ENCODE results near the gene PRLR. TPM values are rescaled to one million over a fixed set of nuclear protein-coding genes. Genes with fewer than 3 reads are reported as not detected.

The PRLR gene
- total RNA-seq, 1 donor from 2014 or later = 0.93 TPM

DNA sequence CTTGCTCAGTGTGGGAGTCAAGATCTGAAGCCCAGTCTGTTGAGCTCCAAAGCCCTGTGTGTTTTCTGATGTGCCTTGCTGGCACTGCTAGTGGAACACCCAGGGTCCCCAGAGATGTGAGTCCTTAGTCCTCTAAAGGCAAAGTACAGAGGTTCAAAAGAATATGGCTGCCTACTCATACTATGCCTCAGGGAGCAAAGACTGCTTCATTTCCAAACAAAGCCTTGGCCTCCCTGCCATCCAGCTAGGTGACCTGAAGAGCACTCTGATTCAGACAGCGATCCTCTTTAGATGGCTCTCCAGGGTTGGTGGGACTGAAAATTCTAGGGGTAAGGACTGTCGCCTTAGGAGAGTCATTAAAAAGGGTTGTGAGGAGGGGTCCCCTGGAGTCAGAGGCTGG, 2.0 kb downstream of the PRLR start:
- no peak overlapping the region for H2AFZ ChIP-seq (ENCODE audit: low read depth, low read length)
- no peaks in the 10 kb centered on the region for H3K79me2 ChIP-seq (ENCODE audit: insufficient read depth, low read length)
- Mint-ChIP-seq H3K27ac (ENCODE audit: unreplicated experiment) (no peak overlapping the region), H3K4me3 (ENCODE audit: unreplicated experiment) (no peak overlapping the region), H3K4me1 (ENCODE audit: low read depth, unreplicated experiment) (no peaks in the 10 kb centered on the region), H3K36me3 (ENCODE audit: low read depth, unreplicated experiment) (no peaks in the 10 kb centered on the region), H3K9me3 (ENCODE audit: unreplicated experiment) (peaks cover 2% of the 10 kb centered on the region), H3K27me3 (ENCODE audit: low read depth, unreplicated experiment) (peaks cover 42% of the 10 kb centered on the region)
- no peaks in the 10 kb centered on the region for H3K36me3 ChIP-seq (ENCODE audit: insufficient read depth, low read length)
- H3K27me3 ChIP-seq (ENCODE audit: insufficient read depth, low read length) = peaks cover 46% of the 10 kb centered on the region
- H3K9me3 ChIP-seq (ENCODE audit: insufficient read depth, low read depth, low read length) = no peaks in the 10 kb centered on the region
- no peak overlapping the region for H3K4me2 ChIP-seq (ENCODE audit: low read length)
- no peak for FAIRE-seq
- no peak overlapping the region for H3K9ac ChIP-seq (ENCODE audit: low read length)
- no peak overlapping the region for H3K4me3 ChIP-seq (ENCODE audit: insufficient read depth, low read depth, low read length)
- no peaks in the 10 kb centered on the region for H4K20me1 ChIP-seq (ENCODE audit: insufficient read depth, low read length)
- peaks cover 7% of the 10 kb centered on the region for H3K4me1 ChIP-seq (ENCODE audit: insufficient read depth, low read length)
- no peak overlapping the region for H3K27ac ChIP-seq (ENCODE audit: low read depth, low read length)
- no peak for TF ChIP-seq EZH2 (IDR thresholded peaks at IDR 0.05; ENCODE audit: insufficient read depth, low read length)
- TF ChIP-seq, protein P1, sequence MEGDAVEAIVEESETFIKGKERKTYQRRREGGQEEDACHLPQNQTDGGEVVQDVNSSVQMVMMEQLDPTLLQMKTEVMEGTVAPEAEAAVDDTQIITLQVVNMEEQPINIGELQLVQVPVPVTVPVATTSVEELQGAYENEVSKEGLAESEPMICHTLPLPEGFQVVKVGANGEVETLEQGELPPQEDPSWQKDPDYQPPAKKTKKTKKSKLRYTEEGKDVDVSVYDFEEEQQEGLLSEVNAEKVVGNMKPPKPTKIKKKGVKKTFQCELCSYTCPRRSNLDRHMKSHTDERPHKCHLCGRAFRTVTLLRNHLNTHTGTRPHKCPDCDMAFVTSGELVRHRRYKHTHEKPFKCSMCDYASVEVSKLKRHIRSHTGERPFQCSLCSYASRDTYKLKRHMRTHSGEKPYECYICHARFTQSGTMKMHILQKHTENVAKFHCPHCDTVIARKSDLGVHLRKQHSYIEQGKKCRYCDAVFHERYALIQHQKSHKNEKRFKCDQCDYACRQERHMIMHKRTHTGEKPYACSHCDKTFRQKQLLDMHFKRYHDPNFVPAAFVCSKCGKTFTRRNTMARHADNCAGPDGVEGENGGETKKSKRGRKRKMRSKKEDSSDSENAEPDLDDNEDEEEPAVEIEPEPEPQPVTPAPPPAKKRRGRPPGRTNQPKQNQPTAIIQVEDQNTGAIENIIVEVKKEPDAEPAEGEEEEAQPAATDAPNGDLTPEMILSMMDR (IDR thresholded peaks at IDR 0.05; ENCODE audit: insufficient read depth, low read depth, low read length) = no peak
- no peak for DNase-seq (ENCODE audit: low read depth)

DNA sequence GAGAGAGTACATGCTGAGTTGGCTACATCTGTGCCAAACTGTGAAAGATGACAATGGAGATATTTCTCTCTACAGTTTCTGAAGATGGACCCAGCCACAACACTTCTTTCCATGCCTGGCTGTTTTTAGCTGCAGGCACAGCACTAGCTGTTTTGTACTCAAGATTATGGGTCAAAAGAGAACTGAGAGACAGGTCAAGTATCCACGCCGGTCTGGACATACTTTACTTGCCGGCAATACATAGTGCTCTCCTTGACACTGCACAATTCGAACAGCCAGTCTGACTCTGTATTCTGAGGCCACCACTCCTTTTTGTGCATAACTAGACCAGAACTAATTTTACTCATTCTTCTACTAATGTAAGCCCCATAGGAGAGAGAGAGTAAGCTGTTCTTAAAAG, 2.6 kb downstream of the PRLR start:
- Histone ChIP-seq H3K4me1 (ENCODE audit: insufficient read depth, low read length) (peaks cover 7% of the 10 kb centered on the region), H3K79me2 (ENCODE audit: insufficient read depth, low read length) (no peaks in the 10 kb centered on the region), H3K4me3 (ENCODE audit: insufficient read depth, low read depth, low read length) (no peak overlapping the region), H3K36me3 (ENCODE audit: insufficient read depth, low read length) (no peaks in the 10 kb centered on the region), H3K27ac (ENCODE audit: low read depth, low read length) (no peak overlapping the region), H4K20me1 (ENCODE audit: insufficient read depth, low read length) (no peaks in the 10 kb centered on the region), H3K27me3 (ENCODE audit: insufficient read depth, low read length) (peaks cover 46% of the 10 kb centered on the region), H3K9me3 (ENCODE audit: insufficient read depth, low read depth, low read length) (no peaks in the 10 kb centered on the region), H3K9ac (ENCODE audit: low read length) (no peak overlapping the region), H3K4me2 (ENCODE audit: low read length) (no peak overlapping the region), H2AFZ (ENCODE audit: low read depth, low read length) (no peak overlapping the region)
- TF ChIP-seq, protein P1 (IDR thresholded peaks at IDR 0.05; ENCODE audit: insufficient read depth, low read depth, low read length) = no peak
- no peak for TF ChIP-seq EZH2 (IDR thresholded peaks at IDR 0.05; ENCODE audit: insufficient read depth, low read length)
- Mint-ChIP-seq H3K27ac (ENCODE audit: unreplicated experiment) (no peak overlapping the region), H3K4me3 (ENCODE audit: unreplicated experiment) (no peak overlapping the region), H3K27me3 (ENCODE audit: low read depth, unreplicated experiment) (peaks cover 37% of the 10 kb centered on the region), H3K36me3 (ENCODE audit: low read depth, unreplicated experiment) (no peaks in the 10 kb centered on the region), H3K4me1 (ENCODE audit: low read depth, unreplicated experiment) (no peaks in the 10 kb centered on the region), H3K9me3 (ENCODE audit: unreplicated experiment) (peaks cover under 1% of the 10 kb centered on the region)
- FAIRE-seq = no peak
- DNase-seq (ENCODE audit: low read depth) = no peak

DNA sequence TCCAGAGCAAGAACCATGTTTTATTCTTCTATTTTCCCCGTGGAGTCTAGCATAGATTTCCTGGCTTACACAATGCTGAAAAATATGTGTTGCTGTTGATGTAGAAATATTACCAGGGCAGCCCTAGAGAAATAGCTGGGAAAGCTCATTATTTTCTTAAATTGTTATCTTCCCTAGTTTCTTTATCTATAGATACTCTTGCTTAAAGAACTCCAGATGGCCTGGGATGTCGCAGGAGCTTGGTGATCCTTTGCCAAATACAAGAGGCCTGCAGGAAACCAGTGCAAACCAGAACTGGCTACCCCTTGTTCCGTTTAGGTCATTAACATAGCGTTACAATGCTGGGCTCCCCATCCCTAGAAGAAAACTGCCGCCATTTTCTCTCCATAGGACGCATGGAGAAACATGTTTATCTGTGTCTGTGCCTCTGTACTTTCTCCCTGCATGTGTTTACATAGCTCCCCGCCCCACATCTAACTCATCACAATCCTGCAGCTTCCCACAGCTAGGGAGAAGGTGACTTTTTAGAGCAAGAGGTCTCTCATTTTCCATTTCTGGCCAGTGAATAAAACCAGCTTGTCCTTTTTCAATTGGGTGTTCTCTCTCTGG, 6.4 kb downstream of the PRLR start:
- no peak overlapping the region for H3K4me3 Mint-ChIP-seq (ENCODE audit: unreplicated experiment)
- DNase-seq (ENCODE audit: low read depth) = no peak
- H4K20me1 ChIP-seq (ENCODE audit: insufficient read depth, low read length) = no peaks in the 10 kb centered on the region
- no peaks in the 10 kb centered on the region for H3K4me1 ChIP-seq (ENCODE audit: insufficient read depth, low read length)
- H3K27me3 Mint-ChIP-seq (ENCODE audit: low read depth, unreplicated experiment) = peaks cover 23% of the 10 kb centered on the region
- TF ChIP-seq EZH2 (IDR thresholded peaks at IDR 0.05; ENCODE audit: insufficient read depth, low read length) = no peak
- TF ChIP-seq, protein P1 (IDR thresholded peaks at IDR 0.05; ENCODE audit: insufficient read depth, low read depth, low read length) = no peak
- no peak overlapping the region for H3K27ac Mint-ChIP-seq (ENCODE audit: unreplicated experiment)
- H3K9ac ChIP-seq (ENCODE audit: low read length) = no peak overlapping the region
- H3K9me3 ChIP-seq (ENCODE audit: insufficient read depth, low read depth, low read length) = no peaks in the 10 kb centered on the region
- no peaks in the 10 kb centered on the region for H3K79me2 ChIP-seq (ENCODE audit: insufficient read depth, low read length)
- no peak overlapping the region for H3K4me3 ChIP-seq (ENCODE audit: insufficient read depth, low read depth, low read length)
- no peak overlapping the region for H3K27ac ChIP-seq (ENCODE audit: low read depth, low read length)
- H2AFZ ChIP-seq (ENCODE audit: low read depth, low read length) = no peak overlapping the region
- H3K4me2 ChIP-seq (ENCODE audit: low read length) = no peak overlapping the region
- H3K4me1 Mint-ChIP-seq (ENCODE audit: low read depth, unreplicated experiment) = no peaks in the 10 kb centered on the region
- H3K27me3 ChIP-seq (ENCODE audit: insufficient read depth, low read length) = peaks cover 27% of the 10 kb centered on the region
- H3K36me3 ChIP-seq (ENCODE audit: insufficient read depth, low read length) = no peaks in the 10 kb centered on the region
- FAIRE-seq = no peak
- H3K36me3 Mint-ChIP-seq (ENCODE audit: low read depth, unreplicated experiment) = no peaks in the 10 kb centered on the region
- no peaks in the 10 kb centered on the region for H3K9me3 Mint-ChIP-seq (ENCODE audit: unreplicated experiment)

All from astrocyte (in vitro differentiated cells and primary cell).